ENCODE data around the gene ABTB2. TPM values are rescaled to one million over a fixed set of nuclear protein-coding genes. Genes with fewer than 3 reads are reported as not detected.
"Not testable (repeated sequence)": the region's sequence is repeated elsewhere in the genome, so short reads cannot be mapped to it uniquely, and the experiment has no call there.

Gene ABTB2
- polyA plus RNA-seq, 1 donor = 8.3 TPM

GRCh38 chr11:34263441-34264091, 94.2 kb downstream of the ABTB2 start:
- no peak for DNase-seq (ENCODE audit: low read depth)

GRCh38 chr11:34262531-34263081, 95.2 kb downstream of the ABTB2 start:
- DNase-seq (ENCODE audit: low read depth) = no peak

GRCh38 chr11:34261820-34262219, 96.0 kb downstream of the ABTB2 start:
- no peak for DNase-seq (ENCODE audit: low read depth)

- DNase-seq (ENCODE audit: low read depth) = no peak
These were observed 96.7 kb downstream of the ABTB2 start for GRCh38 chr11:34261095-34261494.

- DNase-seq (ENCODE audit: low read depth) = no peak
These were observed 97.7 kb downstream of the ABTB2 start for GRCh38 chr11:34260072-34260575.

GRCh38 chr11:34259087-34259486, 98.7 kb downstream of the ABTB2 start:
- DNase-seq (ENCODE audit: low read depth) = no peak

GRCh38 chr11:34256626-34257025, 101.2 kb downstream of the ABTB2 start:
- no peak for DNase-seq (ENCODE audit: low read depth)

- DNase-seq (ENCODE audit: low read depth) = no peak
These were observed 101.7 kb downstream of the ABTB2 start for GRCh38 chr11:34256150-34256549.

- no peak for DNase-seq (ENCODE audit: low read depth)
These were observed 102.7 kb downstream of the ABTB2 start for GRCh38 chr11:34255101-34255500.

- DNase-seq (ENCODE audit: low read depth) = no peak
These were observed 103.8 kb downstream of the ABTB2 start for GRCh38 chr11:34254011-34254410.

GRCh38 chr11:34252651-34253050, 105.2 kb downstream of the ABTB2 start:
- no peak for DNase-seq (ENCODE audit: low read depth)

- no peak for DNase-seq (ENCODE audit: low read depth)
These were observed 105.8 kb downstream of the ABTB2 start for GRCh38 chr11:34252015-34252414.

- DNase-seq (ENCODE audit: low read depth) = no peak
These were observed 106.2 kb downstream of the ABTB2 start for GRCh38 chr11:34251589-34251980.

- no peak for DNase-seq (ENCODE audit: low read depth)
These were observed 106.8 kb downstream of the ABTB2 start for GRCh38 chr11:34250732-34251588.

GRCh38 chr11:34250211-34250610, 107.6 kb downstream of the ABTB2 start:
- DNase-seq (ENCODE audit: low read depth) = no peak

- no peak for DNase-seq (ENCODE audit: low read depth)
These were observed 108.4 kb downstream of the ABTB2 start for GRCh38 chr11:34249439-34249838.

- DNase-seq (ENCODE audit: low read depth) = not testable (repeated sequence)
These were observed 111.3 kb downstream of the ABTB2 start for GRCh38 chr11:34246511-34246910.

- DNase-seq (ENCODE audit: low read depth) = no peak
These were observed 112.8 kb downstream of the ABTB2 start for GRCh38 chr11:34245041-34245440.

GRCh38 chr11:34243600-34244464, 114.0 kb downstream of the ABTB2 start:
- DNase-seq (ENCODE audit: low read depth) = no peak

- DNase-seq (ENCODE audit: low read depth) = no peak
These were observed 115.7 kb downstream of the ABTB2 start for GRCh38 chr11:34242037-34242625.

- no peak for DNase-seq (ENCODE audit: low read depth)
These were observed 117.7 kb downstream of the ABTB2 start for GRCh38 chr11:34240150-34240494.
